Measurements from ENCODE around the gene AWAT2.

The AWAT2 gene

DNA sequence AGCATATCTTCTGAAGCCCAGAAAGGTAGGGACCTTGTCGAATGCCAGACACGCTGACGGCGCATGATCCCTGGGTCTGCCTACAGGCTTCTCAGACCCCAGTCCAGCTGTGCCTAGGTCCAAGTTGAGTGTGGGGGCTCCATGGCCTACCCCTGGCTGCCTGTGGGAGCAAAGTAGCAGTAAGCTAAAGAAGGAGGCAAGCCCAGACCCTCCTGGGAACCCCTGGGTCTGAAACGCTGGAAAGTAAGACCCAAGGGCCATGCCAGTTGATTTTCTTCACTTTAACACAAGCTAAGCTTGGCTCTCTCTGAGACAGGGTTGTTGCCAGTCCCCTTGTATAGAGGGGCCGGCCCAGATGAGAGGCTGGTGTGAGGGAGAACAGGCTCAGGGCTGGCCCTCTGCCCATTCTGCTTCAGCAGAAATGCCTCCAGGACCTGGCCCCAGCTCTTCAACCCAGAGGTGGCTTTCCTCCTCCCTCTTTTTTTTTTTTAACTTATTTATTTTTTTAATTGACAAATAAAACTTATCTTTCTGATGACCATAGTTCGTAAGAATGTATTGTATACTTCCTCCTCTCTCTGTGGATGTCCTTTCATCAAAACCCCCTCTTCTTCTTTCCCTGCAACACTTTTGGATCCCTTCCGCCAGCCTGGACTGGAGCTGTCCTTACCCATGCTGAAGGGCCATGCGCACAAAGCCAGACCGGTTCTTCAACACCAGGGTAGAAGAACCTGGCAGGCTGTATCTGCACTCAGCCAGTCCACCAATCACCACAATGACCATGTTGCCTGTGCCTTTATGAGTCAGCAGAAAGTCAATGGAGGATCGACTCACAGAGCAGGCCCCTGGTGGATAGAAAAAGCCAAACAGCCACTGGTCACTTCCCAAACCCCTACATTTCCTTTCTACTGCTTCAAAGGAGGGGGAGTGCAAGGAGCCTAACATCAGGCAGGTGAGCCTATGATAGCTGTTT lies 7.1 kb downstream of the AWAT2 start:
- DNase-seq (ENCODE audit: low spot score): no peak

DNA sequence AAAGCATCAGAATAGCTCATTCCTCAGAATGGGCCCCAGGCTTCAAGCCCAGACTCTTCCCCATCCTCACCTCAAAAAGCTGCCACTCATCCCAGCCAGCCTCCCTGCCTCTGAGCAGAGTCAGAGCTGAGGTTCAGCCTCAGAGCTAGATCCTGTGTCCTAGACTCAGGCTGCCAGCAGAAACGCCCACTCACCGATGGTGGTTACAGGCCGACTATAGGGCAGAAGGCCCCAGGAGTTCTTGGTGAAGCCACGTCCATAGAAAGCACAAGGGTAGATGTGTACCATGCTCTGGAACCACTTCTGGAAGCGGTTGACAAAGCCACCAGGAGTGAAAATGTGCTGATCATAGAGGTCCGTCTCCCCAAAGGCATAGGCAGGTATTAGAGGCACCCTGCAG lies 7.7 kb downstream of the AWAT2 start:
- no peak for DNase-seq (ENCODE audit: low spot score)

DNA sequence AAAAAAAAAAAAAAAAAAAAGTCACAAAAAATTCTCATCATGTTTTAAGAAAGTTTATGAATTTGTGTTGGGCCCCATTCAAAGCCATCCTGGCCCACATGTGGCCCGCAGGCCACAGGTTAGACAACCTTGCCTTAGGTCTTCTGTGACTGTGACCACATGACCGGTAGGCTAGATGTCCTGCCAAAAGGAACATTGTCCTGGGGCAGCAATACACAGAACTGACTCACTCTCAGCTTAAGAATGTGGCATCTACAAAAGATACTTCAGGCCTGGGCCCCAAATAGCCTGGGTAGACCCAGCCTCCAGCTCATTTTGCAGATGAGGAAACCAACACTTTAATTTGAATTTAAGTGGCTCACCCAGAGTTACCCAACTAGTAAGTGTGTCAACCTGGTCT lies 10.0 kb downstream of the AWAT2 start:
- DNase-seq (ENCODE audit: low spot score): no peak

DNA sequence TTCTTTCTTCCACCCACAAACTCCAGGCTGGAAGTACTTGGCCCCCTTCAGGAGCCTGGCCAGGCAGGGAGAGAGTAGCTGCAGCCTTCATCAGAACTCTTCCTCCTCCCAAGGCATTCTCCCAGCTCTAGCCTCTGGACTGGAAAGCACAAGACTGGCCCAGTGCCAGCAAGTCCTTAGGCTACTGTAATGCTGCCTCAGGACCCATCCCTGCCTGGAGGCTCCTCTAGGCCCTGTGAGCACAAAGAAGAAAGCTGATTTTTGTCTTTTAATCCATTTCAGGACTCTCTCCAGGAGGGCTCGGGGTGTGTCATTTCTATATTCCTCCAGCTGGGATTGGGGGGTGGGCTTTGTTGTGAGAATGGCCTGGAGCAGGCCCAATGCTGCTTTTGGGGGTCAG lies 10.8 kb downstream of the AWAT2 start:
- no peak for DNase-seq (ENCODE audit: low spot score)

DNA sequence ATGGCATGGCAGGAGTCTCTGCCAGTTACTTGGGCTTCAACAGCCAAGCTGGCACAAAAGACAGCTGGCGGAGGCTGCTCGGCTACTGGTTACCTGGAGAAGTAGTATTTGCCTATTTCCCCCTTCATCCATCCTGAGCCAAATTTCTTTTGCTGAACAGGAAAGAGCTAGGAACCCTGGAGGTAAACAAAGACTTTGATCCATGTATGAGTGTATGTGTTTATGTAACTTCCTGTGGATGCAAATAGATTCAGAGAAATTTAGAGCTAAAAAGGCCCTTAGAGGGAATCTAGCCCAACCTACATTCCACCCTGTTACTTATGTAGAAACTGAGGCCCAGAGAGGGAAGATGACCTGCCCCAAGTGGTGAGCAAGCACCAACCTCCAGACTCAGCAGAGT lies 11.2 kb downstream of the AWAT2 start:
- DNase-seq (ENCODE audit: low spot score): no peak

DNA sequence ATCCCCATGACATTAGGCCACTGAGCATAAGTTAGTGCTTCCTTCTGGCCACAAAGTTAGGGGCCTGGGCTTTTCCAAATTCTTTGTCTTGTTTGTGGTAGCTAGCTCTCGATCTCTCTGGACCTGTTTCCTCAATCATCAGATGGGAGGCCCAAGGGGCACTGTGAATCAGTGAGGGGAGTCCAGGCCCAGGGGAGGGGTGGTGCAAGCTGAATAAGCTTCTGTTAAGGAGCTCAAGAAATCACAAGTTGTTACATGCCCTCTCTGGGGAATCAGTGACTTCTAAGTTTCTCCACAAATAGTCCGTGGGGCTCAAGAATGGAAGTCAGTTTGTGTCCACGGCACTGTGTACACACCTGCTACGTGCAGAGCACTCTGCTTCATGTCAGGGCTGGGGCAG lies 15.1 kb downstream of the AWAT2 start:
- no peak for DNase-seq (ENCODE audit: low spot score)

DNA sequence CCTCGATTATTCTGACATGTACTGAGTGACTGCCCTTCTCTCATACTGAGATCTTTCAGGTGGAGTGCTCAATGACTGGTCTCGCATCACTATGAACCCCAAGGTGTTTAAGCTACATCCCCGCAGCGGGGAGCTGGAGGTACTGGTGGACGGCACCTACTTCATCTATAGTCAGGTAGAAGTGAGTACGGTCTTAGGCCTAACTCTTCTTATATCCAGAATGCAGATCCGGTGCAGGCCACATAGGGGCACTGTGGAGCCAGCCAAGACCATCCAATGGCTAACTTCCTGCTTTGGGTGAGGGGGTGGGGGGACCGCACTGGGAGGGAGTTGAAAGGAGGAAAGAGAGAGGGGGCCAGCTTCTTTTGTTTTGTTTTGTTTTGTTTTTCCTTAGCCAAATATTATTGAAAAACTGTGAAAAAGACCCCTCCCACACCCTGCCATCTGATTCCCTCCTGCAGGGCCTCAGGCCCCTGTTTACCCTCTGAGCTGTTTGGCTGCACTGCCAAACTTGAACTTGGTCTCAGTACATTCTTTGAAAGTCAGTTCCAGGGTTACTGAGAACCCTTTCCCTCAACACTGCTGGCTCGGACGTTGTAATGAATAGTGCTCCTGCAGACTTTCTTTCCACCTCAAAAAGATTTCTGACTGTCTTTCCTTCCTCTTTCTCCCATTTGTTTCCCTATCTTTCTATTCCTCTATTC lies 16.2 kb downstream of the AWAT2 start:
- no peak for DNase-seq (ENCODE audit: low spot score)

DNA sequence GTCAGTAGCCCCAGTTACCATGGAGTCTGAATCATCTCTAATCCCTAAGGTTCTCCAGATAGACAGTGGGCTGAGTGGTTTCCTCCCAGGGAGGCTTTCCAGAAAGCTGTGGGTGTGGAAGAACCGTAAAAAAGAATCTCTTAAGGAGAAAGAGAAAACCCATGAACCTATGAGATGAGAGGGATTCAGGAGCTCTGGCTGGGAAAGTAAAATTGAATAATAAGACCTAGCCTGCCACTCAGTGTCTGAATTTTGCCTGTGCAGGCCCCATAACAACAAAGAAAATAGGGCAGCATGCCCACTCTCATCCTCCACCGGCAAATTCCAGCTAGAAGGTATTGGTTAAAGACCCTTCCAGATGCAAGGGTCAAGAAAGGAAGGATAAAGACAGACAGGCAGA lies 16.9 kb downstream of the AWAT2 start:
- DNase-seq (ENCODE audit: low spot score): no peak

DNA sequence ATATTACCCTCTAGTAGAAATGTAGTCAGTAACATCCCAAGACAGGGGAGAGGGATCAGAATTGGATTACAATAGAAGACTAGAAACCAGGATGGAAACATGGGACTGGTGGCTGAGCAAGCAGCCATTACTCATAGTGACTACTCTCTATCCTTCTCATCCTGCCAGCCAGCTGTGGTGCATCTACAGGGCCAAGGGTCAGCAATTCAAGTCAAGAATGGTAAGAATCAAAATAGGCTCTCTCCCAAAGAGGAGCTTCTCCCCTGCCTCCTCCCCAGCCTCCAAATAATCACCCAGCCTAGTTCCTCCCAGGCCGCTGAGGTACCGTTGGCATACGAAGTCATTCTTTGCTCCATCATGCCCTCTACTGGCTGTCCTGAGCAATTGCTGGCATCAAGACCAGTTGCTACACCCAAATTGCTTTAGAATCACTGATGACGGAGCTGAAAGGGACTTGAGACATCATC lies 19.4 kb downstream of the AWAT2 start:
- DNase-seq (ENCODE audit: low spot score): peak; percentile 33

DNA sequence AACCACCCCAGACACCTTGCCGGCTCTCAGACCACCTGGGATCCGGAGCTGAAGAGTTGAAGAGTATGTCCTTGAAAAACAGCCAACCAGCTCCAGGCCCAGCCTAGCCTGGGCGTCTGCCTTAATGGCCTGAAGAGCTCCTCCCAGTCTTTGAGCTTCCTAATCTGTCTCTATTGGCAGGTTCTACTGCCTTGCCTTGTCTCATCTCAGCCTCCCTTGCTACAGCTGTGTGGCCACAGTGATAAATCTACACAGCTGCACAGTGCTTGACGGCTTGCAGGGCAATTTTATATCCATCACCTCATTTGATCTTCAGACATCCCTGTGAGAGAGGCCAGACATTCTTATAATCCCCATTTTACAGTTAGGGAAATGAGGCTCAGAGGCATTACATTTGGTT lies 19.9 kb downstream of the AWAT2 start:
- no peak for DNase-seq (ENCODE audit: low spot score)

DNA sequence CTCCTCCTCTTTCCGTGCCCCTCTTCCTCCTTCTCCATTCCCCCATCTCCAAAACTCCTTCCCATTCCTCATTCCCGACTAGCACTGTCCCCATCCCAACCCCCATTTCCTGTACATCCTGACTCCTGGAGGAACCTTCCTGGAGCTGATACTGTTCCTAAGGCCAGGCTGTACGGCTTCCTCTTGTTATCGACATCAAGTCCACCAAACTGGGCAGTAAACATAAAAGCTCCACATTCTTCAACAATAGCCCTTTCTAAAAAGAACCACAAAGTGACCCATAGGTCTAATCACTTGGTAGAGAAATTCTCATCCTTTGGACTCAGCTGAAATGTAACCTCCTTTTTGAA lies 22.9 kb downstream of the AWAT2 start:
- DNase-seq (ENCODE audit: low spot score): no peak

DNA sequence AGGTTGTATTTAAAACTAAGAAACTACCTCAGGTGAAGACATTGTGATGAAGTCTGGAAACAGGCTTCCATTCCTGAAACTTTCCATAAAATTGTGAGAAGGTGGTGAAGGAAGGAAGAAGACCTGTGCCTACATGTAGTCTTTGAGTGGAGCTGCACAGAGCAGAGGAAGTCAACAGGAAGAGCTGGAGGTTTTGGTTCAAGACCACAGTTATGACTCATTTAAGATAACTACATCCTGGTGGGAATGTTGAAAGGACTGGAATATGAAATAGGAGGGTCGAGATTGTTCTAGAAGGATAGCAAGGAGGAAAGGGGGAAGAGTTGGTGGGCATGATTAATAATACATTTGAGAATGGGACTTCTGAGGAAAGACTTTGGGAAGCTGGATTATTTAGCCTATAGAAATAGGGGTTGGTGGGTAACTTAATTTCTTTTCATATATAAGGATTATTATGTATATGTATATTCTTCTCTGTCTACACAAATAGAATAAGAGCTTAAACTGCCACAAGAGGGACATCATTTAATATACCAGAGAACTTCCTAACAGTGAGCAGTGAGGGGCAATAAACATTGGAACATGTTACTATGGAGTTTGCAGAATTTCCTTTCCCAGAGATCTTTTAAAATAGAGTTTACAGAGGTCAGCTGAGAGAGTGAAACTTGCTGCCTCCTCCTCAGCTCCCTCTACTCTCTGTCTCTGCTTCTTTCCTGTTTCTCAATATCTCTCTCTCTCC lies 23.5 kb downstream of the AWAT2 start:
- no peak for DNase-seq (ENCODE audit: low spot score)

DNA sequence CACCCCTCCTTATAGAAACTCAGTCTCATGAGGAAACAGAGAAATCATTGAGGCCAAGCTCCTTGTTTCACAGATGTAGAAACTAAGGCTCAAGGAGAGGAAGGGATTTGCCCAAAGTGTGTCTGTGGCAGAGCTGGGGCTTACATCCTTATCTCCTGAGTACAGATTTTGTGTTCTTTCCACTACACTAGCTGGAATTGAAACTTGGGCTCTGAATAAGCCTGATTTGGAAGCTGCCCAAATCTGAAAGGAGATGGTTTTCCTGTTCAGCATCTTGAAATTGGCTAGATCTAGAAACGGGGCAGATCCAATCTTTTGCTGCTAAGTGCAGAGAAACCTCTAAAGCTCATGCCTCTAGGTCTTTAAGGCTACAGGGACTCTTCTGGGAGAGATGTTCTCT lies 24.3 kb downstream of the AWAT2 start:
- DNase-seq (ENCODE audit: low spot score): no peak

DNA sequence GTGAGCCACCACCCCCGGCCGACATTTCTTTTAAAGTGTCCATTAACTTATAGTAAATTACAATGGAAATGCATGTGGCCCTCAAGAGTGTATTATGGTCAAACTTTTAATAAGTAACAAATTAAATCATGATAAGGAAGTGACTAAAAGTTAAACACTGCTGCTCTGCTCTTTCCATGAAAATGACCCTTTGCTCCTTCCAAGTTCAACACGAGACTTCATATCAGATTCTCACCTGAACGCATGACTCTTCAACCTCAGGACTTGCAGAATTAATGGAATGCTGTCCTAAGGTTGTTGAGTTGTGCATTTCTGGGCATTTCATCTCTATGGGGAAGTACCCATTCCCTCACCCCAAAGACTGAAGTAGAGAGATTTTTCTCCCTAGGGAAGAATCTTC lies 27.1 kb downstream of the AWAT2 start:
- DNase-seq (ENCODE audit: low spot score): no peak

DNA sequence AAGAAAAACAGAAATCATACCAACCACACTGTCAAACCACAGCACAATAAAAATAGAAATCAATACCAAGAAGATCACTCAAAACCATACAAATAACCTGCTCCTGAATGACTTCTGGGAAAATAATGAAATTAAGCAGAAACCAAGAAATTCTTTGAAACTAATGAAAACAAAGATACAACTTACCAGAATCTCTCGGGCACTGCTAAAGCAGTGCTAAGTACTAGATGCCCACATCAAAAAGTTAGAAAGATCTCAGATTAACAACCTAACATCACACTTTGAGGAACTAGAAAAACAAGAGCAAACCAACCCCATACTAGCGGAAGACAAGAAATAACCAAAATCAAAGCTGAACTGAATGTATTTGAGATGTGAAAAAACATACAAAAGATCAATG lies 33.2 kb downstream of the AWAT2 start:
- DNase-seq (ENCODE audit: low spot score): no peak

DNA sequence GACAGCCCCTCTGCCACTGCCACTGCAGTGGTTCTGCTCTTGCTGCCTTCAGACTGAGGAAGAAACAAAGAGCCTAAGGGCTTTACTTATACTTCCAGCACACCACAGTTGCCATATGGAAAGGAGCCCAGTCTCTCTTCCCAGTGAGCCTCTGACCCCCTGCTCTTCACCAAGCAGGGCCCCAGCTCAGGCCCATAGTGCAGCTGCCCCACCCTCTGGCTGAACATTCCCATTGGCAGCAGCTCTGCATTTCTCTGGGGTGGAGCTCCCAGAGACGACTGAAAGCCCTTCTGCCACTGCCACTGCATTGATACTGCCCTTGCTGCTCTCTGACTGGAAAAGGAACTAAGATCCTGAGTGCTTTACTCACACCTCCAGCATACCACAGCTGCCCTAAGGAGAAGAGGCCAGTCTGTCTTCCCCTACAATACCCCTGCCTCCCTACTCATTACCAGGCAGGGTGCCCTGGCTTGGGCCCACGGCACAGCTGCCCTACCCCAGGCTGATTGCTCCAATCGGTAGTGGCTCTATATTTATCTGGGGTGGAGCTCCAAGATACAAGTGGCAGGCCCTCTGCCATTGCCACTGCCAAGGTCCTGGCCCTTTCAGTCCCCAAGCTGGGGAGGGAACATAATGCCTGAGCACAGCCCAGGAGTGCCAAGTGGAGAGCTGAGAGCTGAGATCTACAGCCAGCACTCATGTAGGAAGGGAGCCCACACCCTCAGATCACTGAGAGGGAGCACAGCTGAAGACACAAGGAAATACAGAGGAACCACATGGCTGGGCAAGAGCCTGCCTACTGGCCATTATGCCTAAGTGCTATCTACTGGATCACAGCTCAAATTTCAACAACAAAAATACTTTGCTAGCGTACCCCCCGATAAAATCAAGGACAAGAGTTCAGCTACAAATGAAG lies 36.0 kb downstream of the AWAT2 start:
- no peak for DNase-seq (ENCODE audit: low spot score)

DNA sequence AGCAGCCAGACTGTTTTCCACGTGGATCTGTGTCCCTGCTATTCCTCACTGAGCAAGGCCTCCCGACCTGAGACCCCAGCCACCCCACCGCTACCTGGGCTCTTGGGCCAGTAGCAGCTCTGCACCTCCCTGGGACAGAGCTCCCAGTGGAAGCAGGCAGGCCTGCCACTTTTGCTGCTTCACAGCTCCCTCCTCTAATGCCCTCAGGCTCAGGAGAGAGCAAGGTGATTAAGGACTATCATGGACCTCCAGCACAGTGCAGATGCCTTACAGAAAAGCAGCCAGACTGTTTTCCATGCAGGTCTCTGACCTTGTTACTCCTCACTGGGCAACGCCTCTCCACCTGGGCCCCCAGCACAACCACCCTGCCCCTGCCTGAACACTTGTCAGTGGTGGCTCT lies 37.0 kb downstream of the AWAT2 start:
- no peak for DNase-seq (ENCODE audit: low spot score)

DNA sequence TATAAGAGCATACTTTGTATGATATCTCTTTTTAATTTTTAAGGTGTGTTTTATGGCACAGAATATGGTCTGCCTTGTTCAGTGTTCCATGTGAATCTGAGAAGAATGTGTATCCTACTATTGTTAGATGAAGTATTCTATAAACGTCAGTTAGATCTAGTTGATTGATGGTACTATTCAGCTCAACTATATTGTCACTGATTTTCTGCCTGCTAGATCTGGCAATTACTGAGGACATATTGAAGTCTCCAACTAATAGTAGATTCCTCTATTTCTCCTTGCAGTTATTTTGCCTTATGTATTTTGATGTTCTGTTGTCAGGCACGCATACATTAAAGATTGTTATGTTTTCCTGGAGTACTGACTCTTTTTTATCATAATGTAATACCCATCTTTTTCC lies 39.8 kb downstream of the AWAT2 start:
- DNase-seq (ENCODE audit: low spot score): no peak

DNA sequence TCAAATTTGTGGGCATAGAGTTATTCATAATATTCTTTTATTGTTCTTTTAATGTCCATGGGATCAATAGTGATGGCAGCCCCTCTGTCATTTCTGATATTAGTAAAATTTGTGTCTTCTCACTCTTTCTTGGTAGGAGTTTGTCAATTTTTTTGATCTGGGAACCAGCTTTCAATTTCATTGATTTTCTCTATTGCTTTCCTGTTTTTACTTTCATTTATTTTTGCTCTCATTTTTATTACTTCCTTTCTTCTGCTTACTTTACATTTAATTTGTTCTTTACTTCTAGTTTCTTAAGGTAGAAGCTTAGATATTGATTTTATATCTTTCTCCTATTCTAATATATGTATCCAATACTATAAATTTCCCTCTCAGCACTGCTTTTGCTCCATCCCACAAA lies 40.7 kb downstream of the AWAT2 start:
- DNase-seq (ENCODE audit: low spot score): no peak

DNA sequence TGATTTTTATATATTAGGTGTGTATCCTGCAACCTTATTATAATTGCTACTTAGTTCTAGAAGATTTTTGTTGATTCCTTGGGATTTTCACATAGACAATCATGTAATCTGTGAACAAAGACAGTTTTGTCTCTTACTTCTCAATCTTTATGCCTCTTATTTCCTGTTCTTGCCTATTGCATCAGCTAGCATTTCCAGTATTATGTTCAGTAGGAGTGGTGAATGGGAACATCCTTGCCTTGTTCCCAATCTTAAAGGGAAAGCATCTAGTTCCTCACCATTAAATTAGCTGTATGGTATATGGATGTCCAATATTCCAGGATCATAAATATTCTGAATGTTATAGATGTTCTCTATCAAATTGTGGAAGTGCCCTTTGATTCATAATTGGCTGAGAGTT lies 41.8 kb downstream of the AWAT2 start:
- DNase-seq (ENCODE audit: low spot score): no peak

DNA sequence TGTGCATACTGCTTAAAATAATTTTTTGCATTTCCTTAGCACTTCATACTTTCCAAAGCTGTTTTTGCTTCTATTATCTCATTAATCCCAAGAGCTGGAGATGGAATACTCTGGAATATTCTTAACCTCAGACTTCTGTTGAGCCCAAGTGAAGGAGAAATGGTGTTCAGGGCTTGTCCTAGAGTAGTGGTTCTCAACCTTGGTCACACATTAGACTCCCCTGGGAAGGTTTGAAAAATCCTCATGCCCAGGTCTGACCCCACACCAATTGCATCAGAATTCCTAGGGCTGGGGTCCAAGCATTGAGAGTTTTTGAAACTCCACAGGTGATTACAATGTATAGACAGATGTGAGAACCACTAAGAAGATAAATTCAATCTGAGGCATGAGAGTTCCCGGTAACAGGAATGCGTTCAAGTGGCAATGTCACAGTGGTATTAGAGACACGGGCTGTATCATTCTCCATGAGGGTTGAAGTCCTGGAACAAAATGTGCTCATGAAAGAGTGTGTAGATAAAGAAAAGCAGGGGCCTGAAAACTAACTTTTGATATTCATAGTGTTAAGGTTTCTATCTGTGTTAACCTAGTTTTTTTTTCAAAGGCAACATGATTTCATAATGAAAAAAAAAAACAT lies 47.9 kb downstream of the AWAT2 start:
- no peak for DNase-seq (ENCODE audit: low spot score)

Measured in globus pallidus (tissue), 1 donor.